Gastrocnemius medialis (tissue), 4 donors: ENCODE data around the gene KPTN. TPM values are rescaled to one million over a fixed set of nuclear protein-coding genes. Genes with fewer than 3 reads are reported as not detected.

Experiments used
- ATAC-seq, 2 donors: fragments of 150-250 bp; one replicate each; pipeline ENCODE4 v1.9.1; 2016
- DNase-seq, 2 donors: peaks; one replicate each; pipeline ENCODE4 v3.0.0-alpha.2; 2019
- H3K27ac ChIP-seq, 4 donors: fragments of 200-600 bp; sonication (generic); 1 replicate in 1 of 4; 2 replicates in 3 of 4; pipeline ENCODE4 v1.5.1; 2016 to 2018; ENCODE audit warnings: mild to moderate bottlenecking in 2 of 4, moderate library complexity in 1 of 4
- H3K27me3 ChIP-seq, 3 donors: fragments of 200-600 bp; sonication (generic) in 2 of 3; 1 replicate in 1 of 3; 2 replicates in 2 of 3; pipeline versions ENCODE4 v1.5.1 to v1.6.0; 2016 to 2019; ENCODE audit warnings: mild to moderate bottlenecking in 1 of 3, moderate library complexity in 1 of 3
- H3K36me3 ChIP-seq, 2 donors: fragments of 200-600 bp; sonication (generic) in 1 of 2; one replicate each; pipeline ENCODE4 v1.5.1; 2017 to 2018
- H3K4me1 ChIP-seq, 2 donors: fragments of 200-600 bp; sonication (generic) in 1 of 2; one replicate each; pipeline ENCODE4 v1.5.1; 2016 to 2017; ENCODE audit warnings: mild to moderate bottlenecking in 2 of 2
- H3K4me3 ChIP-seq, 4 donors: fragments of 200-600 bp; sonication (generic) in 3 of 4; 1 replicate in 1 of 4; 2 replicates in 3 of 4; pipeline ENCODE4 v1.5.1; 2016 to 2019; ENCODE audit warnings: mild to moderate bottlenecking in 2 of 4
- H3K9me3 ChIP-seq, 3 donors: fragments of 200-600 bp; sonication (generic) in 2 of 3; 1 replicate in 1 of 3; 2 replicates in 2 of 3; pipeline ENCODE4 v1.5.1; 2016 to 2019
- POLR2A ChIP-seq, 2 donors: fragments of 450-650 bp; IDR thresholded peaks; one replicate each; pipeline ENCODE4 v1.6.1; 2017; ENCODE audit warnings: antibody characterized with exemption in 2 of 2, mild to moderate bottlenecking in 2 of 2, moderate library complexity in 2 of 2
- in situ Hi-C, 4 donors: fragments of 200-750 bp; cut with MboI; loops; one replicate each; pipeline versions ENCODE4 v1.15.0 to v1.8.0; 2017; ENCODE audit warnings: low sequenced_read_pairs in 4 of 4
- intact Hi-C: fragments of 100-400 bp; cut with DNase I; formaldehyde crosslinking; loops from one replicate; pipeline ENCODE4 v1.15.1; 2023; ENCODE audit warnings: low total_unique reads
- total RNA-seq, 4 donors: library from RNA; depleted of rRNA; stranded (reverse); fragments of >200 nt; gene quantifications; one replicate each; pipeline versions ENCODE4 v1.1.0 to v1.2.3, GENCODE V29; 2016
- TF ChIP-seq, protein P1 (sequence below), 5 experiments: fragments of 450-650 bp in 3 of 5; fragments of 200-600 bp in 2 of 5; sonication (generic) in 2 of 5; IDR thresholded peaks in 4 of 5; conservative IDR thresholded peaks in 1 of 5; 1 replicate in 4 of 5; 2 replicates in 1 of 5; pipeline ENCODE4 v1.5.1; 2016 to 2019; ENCODE audit warnings: antibody characterized with exemption in 5 of 5, mild to moderate bottlenecking in 3 of 5, moderate library complexity in 3 of 5

Gene KPTN
- total RNA-seq, 4 donors from 2014 or later: 0.91 to 6.4 (median 3.9) TPM

GRCh38 chr19:47512948-47513319, 28.9 kb upstream of the KPTN start:
- in situ Hi-C loops (loop anchor here in 2 of 4 donors (10.0 kb wide), 2 partner anchors 182 to 192 kb away; no protein-coding TSS in a partner anchor), intact Hi-C loops (loop anchor here (5.0 to 10.0 kb wide), 2 partner anchors 238 to 269 kb away; partner anchors contain the start of gene INAFM1)
- no peak for TF ChIP-seq POLR2A (IDR thresholded peaks at IDR 0.05)
- TF ChIP-seq, protein P1, sequence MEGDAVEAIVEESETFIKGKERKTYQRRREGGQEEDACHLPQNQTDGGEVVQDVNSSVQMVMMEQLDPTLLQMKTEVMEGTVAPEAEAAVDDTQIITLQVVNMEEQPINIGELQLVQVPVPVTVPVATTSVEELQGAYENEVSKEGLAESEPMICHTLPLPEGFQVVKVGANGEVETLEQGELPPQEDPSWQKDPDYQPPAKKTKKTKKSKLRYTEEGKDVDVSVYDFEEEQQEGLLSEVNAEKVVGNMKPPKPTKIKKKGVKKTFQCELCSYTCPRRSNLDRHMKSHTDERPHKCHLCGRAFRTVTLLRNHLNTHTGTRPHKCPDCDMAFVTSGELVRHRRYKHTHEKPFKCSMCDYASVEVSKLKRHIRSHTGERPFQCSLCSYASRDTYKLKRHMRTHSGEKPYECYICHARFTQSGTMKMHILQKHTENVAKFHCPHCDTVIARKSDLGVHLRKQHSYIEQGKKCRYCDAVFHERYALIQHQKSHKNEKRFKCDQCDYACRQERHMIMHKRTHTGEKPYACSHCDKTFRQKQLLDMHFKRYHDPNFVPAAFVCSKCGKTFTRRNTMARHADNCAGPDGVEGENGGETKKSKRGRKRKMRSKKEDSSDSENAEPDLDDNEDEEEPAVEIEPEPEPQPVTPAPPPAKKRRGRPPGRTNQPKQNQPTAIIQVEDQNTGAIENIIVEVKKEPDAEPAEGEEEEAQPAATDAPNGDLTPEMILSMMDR (IDR thresholded peaks at IDR 0.05 in 4 of 5, conservative IDR thresholded peaks at IDR 0.05 in 1 of 5): no peak
- ATAC-seq (no peak), DNase-seq (no peak)
- peaks cover 63 to 69% of the 10 kb centered on the region in 2 donors for H3K4me1 ChIP-seq
- H3K9me3 ChIP-seq: no peaks in the 10 kb centered on the region
- H3K27ac ChIP-seq: peak overlapping the region; percentile 96 to 100 (median 99)
- H3K27me3 ChIP-seq: no peaks in the 10 kb centered on the region
- H3K36me3 ChIP-seq: no peaks in the 10 kb centered on the region
- peak overlapping the region; percentile 83 to 98 (median 95) for H3K4me3 ChIP-seq

- Histone ChIP-seq H3K27ac (peak overlapping the region; percentile 96 to 100 (median 99)), H3K27me3 (no peaks in the 10 kb centered on the region), H3K9me3 (no peaks in the 10 kb centered on the region), H3K4me1 (peaks cover 69 to 74% of the 10 kb centered on the region in 2 donors), H3K36me3 (no peaks in the 10 kb centered on the region), H3K4me3 (peak overlapping the region; percentile 83 to 98 (median 95))
- in situ Hi-C loops: loop anchor here in 2 of 4 donors (10.0 kb wide), 2 partner anchors 182 to 192 kb away; no protein-coding TSS in a partner anchor
- TF ChIP-seq POLR2A (IDR thresholded peaks at IDR 0.05): no peak
- TF ChIP-seq, protein P1 (IDR thresholded peaks at IDR 0.05 in 4 of 5, conservative IDR thresholded peaks at IDR 0.05 in 1 of 5): no peak
- intact Hi-C loops: loop anchor here (5.0 to 10.0 kb wide), 2 partner anchors 238 to 270 kb away; partner anchors contain the start of gene INAFM1
- ATAC-seq: no peak
- no peak for DNase-seq
Measured at GRCh38 chr19:47512183-47512947, 28.3 kb upstream of the KPTN start.

DNA sequence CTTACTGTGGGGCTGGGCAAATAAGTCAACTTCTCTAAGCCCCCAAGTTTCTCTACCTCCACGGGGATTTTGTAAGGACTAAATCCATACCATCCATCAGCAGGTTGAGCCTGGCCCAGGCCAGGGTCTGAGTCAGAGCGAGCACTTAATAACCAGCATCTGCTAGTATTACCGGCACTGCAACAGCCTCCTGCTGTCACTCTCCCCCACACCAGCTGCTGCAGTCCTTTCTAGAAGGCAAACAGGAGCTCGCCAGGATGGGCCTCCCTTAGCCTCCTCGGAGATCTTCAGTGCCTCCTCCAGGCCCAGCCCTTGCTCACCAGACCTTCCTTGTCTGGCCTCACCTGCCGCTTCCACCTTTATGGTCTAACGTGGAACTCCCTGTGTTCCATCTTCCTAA, 27.7 kb upstream of the KPTN start:
- intact Hi-C loops: loop anchor here (5.0 to 10.0 kb wide), 2 partner anchors 237 to 271 kb away; partner anchors contain the start of gene INAFM1
- H3K27me3 ChIP-seq: no peaks in the 10 kb centered on the region
- no peaks in the 10 kb centered on the region for H3K9me3 ChIP-seq
- peak overlapping the region; percentile 96 to 100 (median 99) for H3K27ac ChIP-seq
- H3K4me3 ChIP-seq: peak overlapping the region; percentile 22 to 98 (median 90)
- H3K4me1 ChIP-seq: peaks cover 76 to 81% of the 10 kb centered on the region in 2 donors
- TF ChIP-seq, protein P1 (IDR thresholded peaks at IDR 0.05 in 4 of 5, conservative IDR thresholded peaks at IDR 0.05 in 1 of 5): no peak
- peak; percentile 71 to 78 for TF ChIP-seq POLR2A (IDR thresholded peaks at IDR 0.05)
- in situ Hi-C loops: loop anchor here in 2 of 4 donors (10.0 kb wide), 2 partner anchors 183 to 193 kb away; no protein-coding TSS in a partner anchor
- DNase-seq: peak; percentile 39 to 84
- H3K36me3 ChIP-seq: no peaks in the 10 kb centered on the region
- peak in 1 of 2 donors; percentile 28 for ATAC-seq

GRCh38 chr19:47511128-47511517, 27.1 kb upstream of the KPTN start:
- intact Hi-C loops (loop anchor here (5.0 to 10.0 kb wide), 2 partner anchors 236 to 271 kb away; partner anchors contain the start of gene INAFM1), in situ Hi-C loops (loop anchor here in 2 of 4 donors (10.0 kb wide), 2 partner anchors 184 to 194 kb away; no protein-coding TSS in a partner anchor)
- peak in 1 of 2 donors; percentile 65 for DNase-seq
- no peak for ATAC-seq
- no peak for TF ChIP-seq POLR2A (IDR thresholded peaks at IDR 0.05)
- TF ChIP-seq, protein P1 (IDR thresholded peaks at IDR 0.05 in 4 of 5, conservative IDR thresholded peaks at IDR 0.05 in 1 of 5): no peak
- Histone ChIP-seq H3K27ac (peak overlapping the region; percentile 96 to 100 (median 99)), H3K27me3 (no peaks in the 10 kb centered on the region), H3K4me3 (peak overlapping the region; percentile 1 to 98 (median 52)), H3K36me3 (no peaks in the 10 kb centered on the region), H3K9me3 (no peaks in the 10 kb centered on the region), H3K4me1 (peaks cover 79 to 87% of the 10 kb centered on the region in 2 donors)
